ENCODE measurements around the gene TRPV3.

Gene TRPV3

DNA sequence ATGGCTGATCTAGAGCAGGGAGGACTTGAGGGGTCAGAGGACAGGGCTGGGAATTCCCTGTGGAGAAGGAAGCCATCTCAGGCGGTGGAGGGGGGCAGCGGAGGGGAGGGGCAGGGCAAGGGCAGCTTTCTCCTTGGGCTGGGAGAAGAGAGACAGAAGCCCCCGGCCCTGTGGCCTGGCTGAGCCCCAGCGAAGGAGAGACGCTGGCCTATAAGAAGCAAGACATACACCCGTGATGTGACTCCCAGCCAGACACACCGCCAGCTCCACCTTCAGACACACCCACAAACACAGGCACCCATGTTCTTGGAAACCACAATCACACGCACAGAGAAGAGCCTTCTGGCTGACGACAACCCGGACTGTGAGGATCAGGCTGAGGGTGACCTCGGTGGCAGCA lies 10.0 kb downstream of the TRPV3 start:
- in situ Hi-C loops (cut with MboI; ENCODE audit: low sequenced_read_pairs): no loop called here

DNA sequence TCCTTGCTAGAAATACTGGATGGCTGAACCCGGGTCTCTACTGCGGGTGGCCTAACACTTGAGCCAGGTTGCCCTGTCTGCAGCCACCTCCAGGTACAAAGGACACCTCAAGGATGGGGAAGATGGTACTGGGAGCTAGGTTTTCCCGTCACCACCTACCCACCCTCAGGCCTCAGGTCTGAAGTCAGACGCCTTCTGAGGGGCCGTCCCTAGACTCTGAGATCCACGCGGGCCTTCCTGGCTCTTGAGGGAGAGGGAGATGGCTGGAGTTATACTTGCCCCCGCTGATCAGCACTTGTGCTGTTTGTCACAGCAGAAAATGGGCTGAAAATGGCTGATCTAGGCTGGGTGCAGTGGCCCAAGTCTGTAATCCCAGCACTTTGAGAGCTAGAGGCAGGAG lies 10.6 kb downstream of the TRPV3 start:
- in situ Hi-C loops (cut with MboI; ENCODE audit: low sequenced_read_pairs): no loop called here

DNA sequence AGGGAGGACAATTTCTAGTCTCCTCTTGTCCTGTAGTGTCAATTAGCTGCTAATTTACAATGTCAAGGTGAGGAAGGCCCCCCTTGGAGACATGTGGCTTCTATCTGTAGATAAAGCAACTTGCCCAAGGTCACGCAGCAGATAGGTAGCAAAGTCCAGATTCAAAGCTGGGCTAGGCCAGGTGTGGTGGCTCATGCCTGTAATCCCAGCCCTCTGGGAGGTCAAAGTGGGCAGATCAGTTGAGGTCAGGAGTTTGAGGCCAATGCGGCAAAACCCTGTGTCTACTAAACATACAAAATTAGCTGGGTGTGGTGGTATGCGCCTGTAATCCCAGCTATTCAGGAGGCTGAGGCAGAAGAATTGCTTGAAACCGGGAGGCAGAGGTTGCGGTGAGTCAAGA lies 11.1 kb downstream of the TRPV3 start:
- in situ Hi-C loops (cut with MboI; ENCODE audit: low sequenced_read_pairs): no loop called here

DNA sequence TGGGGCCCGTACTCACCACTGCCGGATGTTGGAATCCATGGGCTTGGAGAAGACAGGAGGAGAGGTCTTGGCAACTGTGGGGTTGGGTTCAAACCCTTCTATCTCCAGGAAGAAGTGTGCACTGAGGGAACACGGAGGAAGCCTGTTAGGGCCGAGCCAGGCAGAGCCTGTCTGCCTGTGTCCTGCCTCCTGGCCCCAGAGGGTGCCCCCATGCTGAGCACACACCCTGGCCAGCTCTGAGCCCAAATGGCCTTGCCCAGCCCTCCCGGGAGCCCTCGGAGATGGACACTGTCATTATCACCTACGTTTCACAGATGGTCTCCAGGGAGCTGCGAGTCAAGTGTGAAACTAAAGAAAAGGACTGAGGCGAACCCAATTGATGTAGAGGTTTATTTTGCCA lies 12.5 kb downstream of the TRPV3 start:
- in situ Hi-C loops (cut with MboI; ENCODE audit: low sequenced_read_pairs): no loop called here

DNA sequence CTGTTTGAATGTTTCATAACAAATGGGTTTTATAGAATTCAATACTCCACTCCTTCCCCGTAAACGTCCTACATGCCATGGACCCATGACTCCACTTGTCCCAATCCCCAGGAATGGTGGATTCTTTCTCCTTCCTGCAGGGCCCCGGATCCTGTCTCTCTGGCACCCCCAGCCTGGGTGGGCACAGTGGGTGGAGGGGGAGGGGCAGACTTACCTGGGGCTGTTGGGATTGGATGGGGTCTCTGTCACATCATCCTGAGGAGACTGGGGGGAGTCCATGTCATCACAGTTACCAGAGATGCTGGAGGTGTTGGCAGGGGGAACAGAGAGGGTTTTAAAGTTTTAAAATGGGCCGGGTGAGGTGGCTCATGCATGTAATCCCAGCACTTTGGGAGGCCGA lies 13.2 kb downstream of the TRPV3 start:
- in situ Hi-C loops (cut with MboI; ENCODE audit: low sequenced_read_pairs): no loop called here

DNA sequence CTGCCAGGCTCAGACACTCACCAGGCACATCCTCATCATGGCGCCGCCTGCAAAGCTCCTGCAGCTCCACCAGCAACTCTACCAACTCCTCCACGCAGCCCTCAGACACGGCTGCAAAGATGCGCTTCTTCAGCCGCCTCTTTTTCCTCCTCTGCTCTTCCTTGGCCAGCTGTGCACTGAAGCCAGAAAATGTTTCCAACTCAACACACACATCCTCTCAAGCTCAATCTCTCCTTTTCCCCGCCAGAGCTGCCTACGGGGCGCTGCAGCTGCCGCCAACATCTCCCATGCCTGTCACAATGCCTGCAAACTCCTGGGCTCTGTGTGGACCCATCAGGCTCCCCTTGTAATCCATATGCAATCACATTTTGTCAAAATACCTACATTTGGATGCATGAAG lies 14.2 kb downstream of the TRPV3 start:
- in situ Hi-C loops (cut with MboI; ENCODE audit: low sequenced_read_pairs): no loop called here

DNA sequence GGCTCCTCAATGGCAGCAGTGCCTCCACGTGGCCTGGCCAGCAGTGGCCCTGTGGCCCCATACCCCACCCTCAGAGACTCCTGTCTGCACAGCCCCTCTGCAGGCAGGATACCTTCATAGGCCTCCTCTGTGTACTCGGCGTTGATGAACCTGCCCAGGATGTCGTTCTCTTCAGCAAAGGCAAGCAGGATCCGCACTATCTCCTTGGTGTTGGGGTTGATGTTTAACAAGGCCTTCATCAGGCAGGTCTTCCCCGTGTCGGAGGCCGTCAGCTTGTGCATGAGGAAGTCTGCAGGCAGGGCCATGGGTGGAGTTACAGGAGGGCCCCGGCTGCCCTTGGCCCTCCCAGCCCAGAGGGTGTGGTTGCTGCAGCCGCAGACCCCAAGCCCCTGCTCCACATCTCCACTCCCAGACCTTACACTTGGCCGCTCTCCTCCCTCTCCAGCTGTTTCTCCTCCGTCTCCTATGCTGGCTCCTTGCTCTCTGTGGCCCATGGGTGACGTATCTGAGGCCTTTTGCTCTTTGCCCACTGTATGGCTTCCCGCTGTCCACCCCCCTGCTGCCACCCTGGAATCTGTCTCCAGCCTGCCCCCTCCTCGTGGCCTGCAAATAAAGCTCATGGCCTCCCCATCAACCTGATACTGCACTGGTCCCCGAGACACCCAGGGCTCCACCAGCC lies 15.1 kb downstream of the TRPV3 start:
- in situ Hi-C loops (cut with MboI; ENCODE audit: low sequenced_read_pairs): no loop called here

DNA sequence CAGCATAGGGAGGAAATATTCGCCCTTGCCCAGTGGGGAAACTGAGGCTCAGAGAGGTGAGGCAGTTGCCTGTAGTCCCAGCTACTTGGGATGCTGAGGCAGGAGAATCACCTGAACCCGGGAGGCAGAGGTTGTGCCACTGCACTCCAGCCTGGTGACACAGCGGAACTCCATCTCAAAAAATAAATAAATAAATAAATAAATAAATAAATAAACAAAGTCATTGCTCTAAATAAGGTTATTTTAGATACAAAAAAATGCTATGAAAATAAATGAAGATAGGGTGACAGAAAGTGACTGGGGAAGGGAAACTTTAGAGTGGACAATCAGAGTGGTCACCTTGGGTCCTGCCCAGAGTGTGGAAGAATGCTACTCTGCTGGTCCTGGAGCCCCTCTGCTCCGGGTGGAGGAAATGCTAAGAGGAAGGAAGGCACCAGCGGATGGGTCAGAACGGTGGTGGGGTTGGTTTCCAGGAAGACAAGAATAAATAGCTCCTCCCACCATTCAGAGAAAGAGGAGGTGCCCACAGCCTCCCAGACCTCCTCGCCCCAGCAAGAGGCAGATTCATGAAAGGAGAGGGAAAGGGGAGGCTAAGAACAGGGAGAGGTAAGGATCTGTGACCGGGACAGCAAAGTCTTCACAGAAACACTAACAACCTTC lies 17.6 kb downstream of the TRPV3 start:
- in situ Hi-C loops (cut with MboI; ENCODE audit: low sequenced_read_pairs): no loop called here

DNA sequence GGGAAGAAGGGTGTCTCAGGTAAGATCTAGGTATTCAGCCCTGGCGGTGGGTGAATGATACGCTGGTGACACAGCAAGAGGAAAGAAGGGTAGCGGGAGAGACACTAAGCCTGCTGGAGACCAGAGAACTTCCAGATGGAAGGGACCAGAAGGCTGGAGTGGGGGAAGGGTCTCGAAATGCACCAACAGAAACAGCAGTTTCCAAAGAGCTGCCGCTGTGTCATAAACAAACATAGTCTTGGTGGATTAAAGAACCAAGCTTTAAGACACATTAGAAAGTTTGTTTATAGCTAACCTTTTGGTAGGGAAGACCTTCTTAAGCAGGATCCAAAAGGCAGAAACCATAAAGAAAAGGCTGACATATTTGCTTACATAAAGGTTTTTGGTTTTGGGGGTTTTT lies 20.9 kb downstream of the TRPV3 start:
- in situ Hi-C loops (cut with MboI; ENCODE audit: low sequenced_read_pairs): no loop called here

DNA sequence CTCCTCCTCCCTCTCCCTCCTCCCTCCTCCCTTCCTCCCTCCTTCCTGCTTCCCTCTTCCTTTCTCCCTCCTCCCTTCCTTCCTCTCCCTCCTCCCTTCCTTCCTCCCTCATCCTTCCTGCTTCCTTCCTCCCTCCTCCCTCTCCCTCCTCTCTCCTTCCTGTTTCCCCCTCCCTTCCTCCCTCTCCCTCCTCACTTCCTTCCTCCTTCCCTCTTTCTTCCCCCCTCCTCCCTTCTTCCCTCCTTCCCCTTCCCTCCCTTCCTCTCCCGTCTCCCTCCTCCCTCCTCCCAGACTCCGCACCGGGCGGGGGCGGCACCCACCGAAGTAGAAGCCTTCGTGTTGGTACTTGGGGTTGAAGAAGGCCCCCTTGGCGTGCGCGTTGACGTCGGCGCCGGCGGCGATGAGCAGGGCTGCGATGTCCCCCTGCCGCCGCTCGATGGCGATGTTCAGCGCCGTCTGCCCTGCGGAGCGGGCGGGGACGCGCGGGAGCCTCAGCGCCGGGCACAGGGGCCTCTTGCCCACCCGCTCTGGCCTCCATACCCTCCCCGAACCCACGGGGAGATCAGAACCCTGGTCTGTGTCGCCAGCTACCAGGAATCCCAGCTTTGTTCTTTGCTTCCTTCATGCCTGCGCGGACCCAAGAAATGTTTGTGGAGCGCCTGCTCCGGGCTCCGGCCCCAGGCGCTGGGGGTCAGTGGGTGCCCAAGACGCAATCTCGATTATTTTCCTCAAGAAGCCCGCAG lies 22.2 kb downstream of the TRPV3 start:
- in situ Hi-C loops (cut with MboI; ENCODE audit: low sequenced_read_pairs): no loop called here

DNA sequence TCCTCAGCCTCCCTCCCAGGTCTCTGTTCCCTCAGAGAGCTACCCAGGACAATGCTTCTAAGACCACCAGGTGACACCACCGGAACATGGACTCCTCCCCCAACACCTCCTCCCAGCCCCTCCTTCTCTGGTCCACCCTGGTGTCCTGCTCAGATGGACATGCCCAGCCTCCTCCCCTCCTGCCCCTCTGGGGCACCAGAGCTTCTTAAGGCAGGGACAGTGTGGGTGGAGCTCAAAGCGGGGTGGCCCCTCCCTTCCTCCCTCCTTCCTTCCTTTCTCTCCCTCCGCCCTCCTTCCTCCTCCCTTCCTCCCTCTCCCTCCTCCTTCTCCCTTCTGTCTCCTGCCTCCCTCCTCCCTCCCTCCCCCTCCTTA lies 22.7 kb downstream of the TRPV3 start:
- in situ Hi-C loops (cut with MboI; ENCODE audit: low sequenced_read_pairs): no loop called here

DNA sequence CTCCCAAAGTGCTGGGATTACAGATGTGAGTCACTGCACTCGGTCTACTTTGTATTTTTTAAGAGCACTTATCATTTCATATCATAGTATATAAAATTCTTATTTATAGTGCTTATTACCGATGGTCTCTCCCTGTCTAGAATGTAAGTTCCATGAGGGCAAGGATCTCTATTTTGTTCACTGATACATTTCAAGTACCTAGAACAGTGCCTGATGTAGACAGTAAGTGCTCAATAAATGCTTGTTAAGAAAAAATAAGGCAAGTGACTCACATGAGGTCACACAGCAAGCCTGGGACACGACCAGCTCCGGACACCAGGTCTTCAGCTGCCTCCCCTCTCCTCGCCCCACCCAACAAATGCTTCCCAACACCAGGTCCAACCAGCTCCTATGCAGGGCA lies 23.9 kb downstream of the TRPV3 start:
- in situ Hi-C loops (cut with MboI; ENCODE audit: low sequenced_read_pairs): no loop called here

DNA sequence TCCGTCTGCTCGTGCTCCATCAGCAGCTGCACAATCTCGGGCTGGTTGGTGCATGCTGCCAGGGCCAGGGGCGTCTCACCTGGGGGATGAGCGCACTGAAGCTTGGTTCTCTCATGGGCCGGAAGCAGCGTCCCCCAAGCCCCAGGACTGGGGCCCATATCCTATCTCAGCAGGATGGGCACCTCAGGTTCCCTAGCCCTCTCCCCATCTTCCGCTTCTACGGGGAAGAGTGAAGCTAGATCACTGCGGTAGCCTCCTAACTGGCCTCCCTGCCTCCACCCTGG lies 24.8 kb downstream of the TRPV3 start:
- in situ Hi-C loops (cut with MboI; ENCODE audit: low sequenced_read_pairs): no loop called here

DNA sequence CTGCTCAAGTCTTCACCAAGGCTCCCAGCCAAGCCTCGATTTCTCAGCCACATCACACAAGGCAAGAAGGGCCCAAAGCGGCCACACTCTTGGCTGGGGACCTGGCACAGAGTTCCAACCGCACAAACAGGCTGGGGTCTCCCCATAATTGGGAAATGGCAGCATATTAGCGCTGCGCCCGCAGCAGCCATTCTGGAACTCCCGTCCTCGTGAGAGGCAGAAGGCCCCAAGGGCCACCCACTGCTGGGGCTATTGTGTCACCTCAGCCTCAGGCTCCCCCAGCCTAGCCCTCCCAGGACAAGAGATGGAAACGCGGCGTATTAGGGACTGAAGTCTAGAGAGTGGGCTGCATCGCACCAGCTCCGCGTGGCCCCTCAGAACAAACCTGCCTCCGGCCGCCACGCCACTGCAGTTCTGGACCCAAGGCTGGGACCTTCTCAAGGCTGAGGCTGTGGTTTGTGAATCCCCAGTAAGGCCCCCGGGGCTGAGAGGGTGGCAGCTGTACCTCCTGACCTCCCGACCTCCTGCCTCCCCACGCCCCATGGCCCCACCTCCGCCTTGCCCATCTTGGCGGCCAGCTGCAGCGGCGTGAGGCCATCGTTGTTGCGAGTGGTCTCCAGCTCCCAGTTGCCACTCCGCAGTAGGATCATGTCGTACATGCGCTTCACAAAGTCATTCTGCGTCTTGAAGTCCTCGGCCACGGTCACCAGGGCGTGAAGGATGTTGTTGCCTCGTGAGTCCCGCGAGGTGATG lies 25.3 kb downstream of the TRPV3 start:
- in situ Hi-C loops (cut with MboI; ENCODE audit: low sequenced_read_pairs): no loop called here

DNA sequence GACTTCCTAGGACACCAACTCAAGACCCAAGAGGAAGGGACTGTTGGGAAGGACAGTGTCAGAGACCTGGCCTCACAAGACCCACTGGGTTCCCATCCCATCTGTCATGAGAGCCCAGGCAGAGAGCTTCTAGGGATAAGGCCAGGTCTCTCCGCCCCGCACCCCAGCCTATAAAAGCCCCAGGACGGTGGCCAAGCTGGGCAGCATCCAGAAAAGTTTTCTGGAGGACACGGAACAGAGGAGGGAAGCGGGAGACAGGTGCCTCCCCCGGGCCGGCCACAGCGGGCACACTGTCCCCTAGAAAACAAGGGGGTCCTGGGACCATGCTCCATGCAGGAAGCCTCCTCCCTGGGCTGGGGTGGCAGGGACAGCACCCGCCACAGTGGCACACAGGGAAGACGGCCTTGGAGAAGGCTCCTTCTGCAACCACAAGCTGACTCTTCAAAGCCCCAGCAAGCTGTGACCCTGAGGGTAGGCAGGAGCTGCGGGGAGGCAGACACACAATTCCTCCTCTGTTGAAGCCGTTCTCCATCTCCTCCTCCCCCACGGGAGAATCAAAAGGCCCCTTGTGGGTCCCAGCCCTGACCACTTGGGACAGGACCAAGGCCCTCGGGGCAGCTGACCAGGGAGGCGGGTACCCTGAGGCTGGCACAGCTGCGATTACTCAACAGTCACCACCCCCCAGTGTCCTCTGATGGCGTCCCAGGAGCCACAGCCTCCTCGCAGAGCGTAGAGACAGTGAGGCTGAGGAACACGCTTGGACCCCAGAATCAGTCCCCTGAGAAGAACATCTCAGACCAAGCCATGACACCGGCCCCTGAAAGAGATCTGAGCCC lies 26.1 kb downstream of the TRPV3 start:
- in situ Hi-C loops (cut with MboI; ENCODE audit: low sequenced_read_pairs): no loop called here

DNA sequence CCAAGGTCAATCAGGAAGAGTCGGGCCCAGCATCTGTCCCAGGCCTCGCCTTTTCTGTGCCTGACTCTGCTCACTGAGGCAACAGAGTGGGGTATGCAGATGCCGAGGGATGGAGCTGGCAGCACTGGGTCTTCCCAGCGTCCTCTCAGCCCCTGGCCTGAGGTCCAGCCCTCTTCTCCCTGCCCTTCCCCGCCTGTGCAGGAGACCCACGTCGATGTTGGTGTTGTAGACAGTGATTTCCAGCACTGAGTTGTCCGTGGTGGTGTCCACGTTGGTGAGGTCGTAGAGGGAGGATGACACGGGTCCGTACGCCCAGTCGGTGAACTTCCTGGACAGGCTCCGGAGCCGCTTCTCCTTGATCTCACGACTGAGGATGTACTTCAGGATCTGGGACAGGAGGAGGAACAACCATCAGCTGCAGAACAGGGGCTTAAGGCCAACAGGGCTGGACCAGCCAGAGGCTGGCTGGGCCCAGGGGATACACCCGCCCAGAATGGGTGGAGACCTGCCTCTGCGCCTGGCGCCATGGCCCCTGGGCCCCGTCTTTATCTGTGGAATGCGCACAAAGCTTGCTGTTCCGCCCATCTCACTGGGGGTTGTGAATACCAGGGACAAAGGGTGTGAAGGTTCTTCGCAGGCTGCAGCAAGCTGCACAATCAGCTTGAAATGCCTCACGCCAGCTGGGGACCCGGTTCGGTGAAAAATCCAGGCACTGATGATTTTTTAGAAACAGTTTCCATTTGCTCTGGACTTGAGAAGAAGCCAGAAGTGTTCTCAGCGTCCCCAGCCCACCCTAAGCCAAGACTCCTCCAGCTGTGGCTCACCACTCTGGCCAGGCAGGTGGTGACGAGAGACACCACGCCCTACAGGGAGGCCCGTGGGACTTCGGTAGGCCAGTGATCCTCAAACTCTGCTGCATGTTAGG lies 27.5 kb downstream of the TRPV3 start:
- in situ Hi-C loops (cut with MboI; ENCODE audit: low sequenced_read_pairs): no loop called here

DNA sequence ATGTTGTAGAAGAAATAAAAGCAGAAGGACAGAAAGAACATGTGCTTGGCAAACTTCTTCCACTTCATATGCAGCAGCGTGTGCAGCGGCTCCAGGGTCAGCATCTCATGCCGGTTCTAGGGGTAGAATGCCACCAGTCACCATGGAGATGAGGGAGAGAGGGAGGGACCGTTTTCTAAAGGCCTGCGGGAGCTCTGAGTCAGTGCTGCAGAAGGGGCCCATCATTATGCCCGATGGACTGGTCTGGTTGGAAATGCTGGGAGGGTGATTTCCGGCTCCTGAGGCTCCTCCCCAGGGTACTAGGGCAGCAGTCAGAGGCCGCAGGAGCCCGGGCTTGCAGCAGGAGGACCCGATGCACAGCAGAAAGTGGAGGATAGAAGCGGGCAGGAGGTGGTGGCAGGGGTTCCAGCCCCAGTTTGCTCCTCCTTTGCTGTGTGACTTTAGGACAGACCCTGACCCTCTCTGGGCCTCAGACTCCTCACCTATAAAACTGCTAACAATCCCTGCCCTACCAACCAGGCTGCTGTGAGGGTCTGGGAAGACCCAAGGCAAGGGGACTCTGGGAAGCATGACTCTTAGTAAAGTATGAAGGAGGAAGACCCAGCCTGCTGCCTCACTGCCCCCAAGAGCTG lies 28.6 kb downstream of the TRPV3 start:
- in situ Hi-C loops (cut with MboI; ENCODE audit: low sequenced_read_pairs): no loop called here

DNA sequence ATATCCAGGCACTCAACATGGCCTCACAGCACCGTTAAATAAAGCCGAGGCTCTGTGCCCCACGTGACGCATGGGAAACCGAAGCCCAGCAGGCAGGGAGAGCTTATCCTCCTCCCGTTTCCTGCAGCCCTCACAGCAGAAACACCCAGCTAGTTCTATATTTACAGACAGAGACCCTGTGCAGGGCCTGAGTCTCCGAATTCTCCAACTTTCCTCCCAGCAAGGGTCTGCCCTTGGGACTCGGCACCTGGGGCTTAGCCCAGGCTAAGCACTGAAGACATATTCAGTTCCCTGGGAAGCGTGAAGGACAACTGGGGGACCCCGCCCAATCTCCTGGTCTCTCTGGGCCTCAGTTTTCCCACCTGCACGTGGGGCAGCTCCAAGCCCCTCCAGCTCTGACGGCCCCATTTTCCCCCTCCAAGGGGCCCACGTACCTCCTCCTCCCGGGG lies 29.2 kb downstream of the TRPV3 start:
- in situ Hi-C loops (cut with MboI; ENCODE audit: low sequenced_read_pairs): no loop called here

DNA sequence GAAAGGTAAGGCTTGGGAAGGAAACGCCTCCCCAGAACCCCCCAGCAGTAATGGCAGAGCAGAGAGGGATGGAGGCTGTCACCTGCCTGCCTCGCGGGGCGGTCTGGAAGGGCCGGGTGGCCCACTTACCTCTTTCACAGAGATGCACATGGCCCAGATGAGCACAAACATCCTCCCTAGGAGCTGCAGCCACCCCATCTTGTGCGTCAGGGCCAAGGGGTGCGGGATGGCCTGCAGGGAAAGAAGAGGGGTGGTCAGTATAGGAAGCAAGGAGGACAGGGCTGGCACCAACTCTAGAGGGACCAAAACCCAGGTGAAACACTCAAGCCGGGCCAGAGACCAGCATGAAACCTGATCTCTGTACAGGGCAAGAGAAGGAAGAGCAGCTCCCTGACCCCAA lies 29.7 kb downstream of the TRPV3 start:
- in situ Hi-C loops (cut with MboI; ENCODE audit: low sequenced_read_pairs): no loop called here

Data from hTERT RPE-1 (cell line).